ENCODE data around the gene MLH3. TPM values are rescaled to one million over a fixed set of nuclear protein-coding genes. Genes with fewer than 3 reads are reported as not detected.

Gene MLH3
- total RNA-seq, 1 donor from 2014 or later: 21.3 TPM

DNA sequence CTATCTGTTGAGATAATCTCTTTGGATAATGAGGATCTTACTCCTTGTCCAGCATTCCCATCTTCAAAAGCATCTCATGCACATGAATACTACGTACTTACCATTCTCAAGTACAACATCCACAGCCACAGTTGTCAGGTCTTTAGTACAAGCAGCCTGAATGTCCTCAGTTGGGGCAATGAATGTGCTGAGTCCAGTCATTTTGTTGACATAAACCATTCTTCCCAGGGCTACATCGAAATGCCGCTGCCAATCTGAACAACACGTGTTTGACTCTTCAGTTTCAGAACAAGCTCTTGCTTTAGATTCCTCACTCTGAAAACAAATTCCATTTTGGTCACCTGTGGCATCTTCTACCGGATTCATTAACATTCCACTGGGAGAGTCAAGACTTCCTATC lies 5.0 kb downstream of the MLH3 start:
- Mint-ChIP-seq H3K4me3 (ENCODE audit: unreplicated experiment) (no peak overlapping the region), H3K9me3 (ENCODE audit: low read depth) (no peaks in the 10 kb centered on the region), H3K36me3 (ENCODE audit: low read depth) (no peaks in the 10 kb centered on the region), H3K27ac (ENCODE audit: unreplicated experiment) (no peak overlapping the region), H3K27me3 (ENCODE audit: low read depth) (no peaks in the 10 kb centered on the region), H3K4me1 (ENCODE audit: low read depth) (peaks cover 37% of the 10 kb centered on the region)
- no peak for DNase-seq (ENCODE audit: low spot score)
- TF ChIP-seq, protein P1, sequence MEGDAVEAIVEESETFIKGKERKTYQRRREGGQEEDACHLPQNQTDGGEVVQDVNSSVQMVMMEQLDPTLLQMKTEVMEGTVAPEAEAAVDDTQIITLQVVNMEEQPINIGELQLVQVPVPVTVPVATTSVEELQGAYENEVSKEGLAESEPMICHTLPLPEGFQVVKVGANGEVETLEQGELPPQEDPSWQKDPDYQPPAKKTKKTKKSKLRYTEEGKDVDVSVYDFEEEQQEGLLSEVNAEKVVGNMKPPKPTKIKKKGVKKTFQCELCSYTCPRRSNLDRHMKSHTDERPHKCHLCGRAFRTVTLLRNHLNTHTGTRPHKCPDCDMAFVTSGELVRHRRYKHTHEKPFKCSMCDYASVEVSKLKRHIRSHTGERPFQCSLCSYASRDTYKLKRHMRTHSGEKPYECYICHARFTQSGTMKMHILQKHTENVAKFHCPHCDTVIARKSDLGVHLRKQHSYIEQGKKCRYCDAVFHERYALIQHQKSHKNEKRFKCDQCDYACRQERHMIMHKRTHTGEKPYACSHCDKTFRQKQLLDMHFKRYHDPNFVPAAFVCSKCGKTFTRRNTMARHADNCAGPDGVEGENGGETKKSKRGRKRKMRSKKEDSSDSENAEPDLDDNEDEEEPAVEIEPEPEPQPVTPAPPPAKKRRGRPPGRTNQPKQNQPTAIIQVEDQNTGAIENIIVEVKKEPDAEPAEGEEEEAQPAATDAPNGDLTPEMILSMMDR (IDR thresholded peaks at IDR 0.05): no peak

DNA sequence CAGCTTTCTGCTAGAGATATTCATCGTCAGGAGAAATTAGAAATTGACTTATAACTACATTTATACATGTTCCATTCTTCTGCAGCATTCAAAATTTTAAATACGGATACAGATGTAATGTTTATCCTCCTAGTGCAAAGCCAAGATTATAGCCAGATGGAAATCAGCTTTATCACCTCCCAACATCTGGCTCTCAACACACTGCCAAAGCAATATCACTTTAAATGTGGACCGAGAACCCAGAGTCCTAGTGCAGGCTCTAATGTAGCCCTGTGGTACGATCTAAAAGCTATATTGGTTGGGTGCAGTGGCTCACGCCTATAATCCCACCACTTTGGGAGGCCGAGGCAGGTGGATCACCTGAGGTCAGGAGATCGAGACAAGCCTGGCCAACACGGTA lies 6.5 kb downstream of the MLH3 start:
- TF ChIP-seq, protein P1 (IDR thresholded peaks at IDR 0.05): no peak
- Mint-ChIP-seq H3K27ac (ENCODE audit: unreplicated experiment) (no peak overlapping the region), H3K4me3 (ENCODE audit: unreplicated experiment) (no peak overlapping the region), H3K36me3 (ENCODE audit: low read depth) (peaks cover 2% of the 10 kb centered on the region), H3K27me3 (ENCODE audit: low read depth) (no peaks in the 10 kb centered on the region), H3K9me3 (ENCODE audit: low read depth) (no peaks in the 10 kb centered on the region), H3K4me1 (ENCODE audit: low read depth) (peaks cover 25% of the 10 kb centered on the region)
- no peak for DNase-seq (ENCODE audit: low spot score)

DNA sequence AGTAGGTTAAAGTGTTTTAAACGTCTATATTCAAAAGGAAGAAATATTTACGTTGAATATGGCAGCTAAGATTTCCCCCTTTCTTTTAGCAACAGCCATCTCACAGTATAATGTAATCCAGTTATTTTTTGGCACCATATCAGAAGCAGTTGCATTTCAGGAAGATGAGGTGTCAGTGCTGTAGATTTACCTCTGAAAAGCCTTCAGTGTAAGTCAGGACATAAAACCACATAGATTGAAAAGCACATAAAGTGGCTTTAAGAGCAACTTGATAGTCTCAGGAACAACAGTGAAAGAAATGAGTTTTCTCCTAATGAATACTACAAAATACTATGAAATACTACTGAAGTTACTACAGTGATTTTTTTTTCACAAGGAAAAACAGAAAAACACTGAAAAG lies 6.9 kb downstream of the MLH3 start:
- no peak for DNase-seq (ENCODE audit: low spot score)
- Mint-ChIP-seq H3K4me1 (ENCODE audit: low read depth) (peaks cover 24% of the 10 kb centered on the region), H3K4me3 (ENCODE audit: unreplicated experiment) (no peak overlapping the region), H3K27ac (ENCODE audit: unreplicated experiment) (no peak overlapping the region), H3K27me3 (ENCODE audit: low read depth) (no peaks in the 10 kb centered on the region), H3K36me3 (ENCODE audit: low read depth) (peaks cover 2% of the 10 kb centered on the region), H3K9me3 (ENCODE audit: low read depth) (no peaks in the 10 kb centered on the region)
- TF ChIP-seq, protein P1 (IDR thresholded peaks at IDR 0.05): no peak

DNA sequence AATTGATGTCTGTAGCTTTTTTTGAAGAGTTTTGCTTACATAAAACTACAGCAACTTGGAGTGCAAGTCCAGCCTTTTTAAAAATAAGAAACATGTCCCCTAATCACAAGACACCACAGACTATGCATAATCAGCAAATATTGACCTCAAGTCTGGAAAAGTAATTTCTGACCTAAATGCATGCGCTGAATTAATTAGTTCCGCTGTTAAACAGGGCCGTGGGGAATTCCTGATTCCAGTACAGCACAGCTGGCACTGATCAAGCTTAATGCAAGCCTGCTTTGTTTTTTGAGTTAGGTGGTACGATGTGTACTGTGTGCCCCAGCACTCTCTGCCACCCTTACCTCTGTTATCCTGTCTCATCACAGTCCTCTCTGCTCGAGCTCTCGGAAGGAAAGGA lies 9.2 kb downstream of the MLH3 start:
- DNase-seq (ENCODE audit: low spot score): no peak
- TF ChIP-seq, protein P1 (IDR thresholded peaks at IDR 0.05): no peak
- Mint-ChIP-seq H3K27me3 (ENCODE audit: low read depth) (no peaks in the 10 kb centered on the region), H3K4me1 (ENCODE audit: low read depth) (peaks cover 24% of the 10 kb centered on the region), H3K27ac (ENCODE audit: unreplicated experiment) (peak overlapping the region; percentile 8), H3K36me3 (ENCODE audit: low read depth) (peaks cover 6% of the 10 kb centered on the region), H3K4me3 (ENCODE audit: unreplicated experiment) (no peak overlapping the region), H3K9me3 (ENCODE audit: low read depth) (no peaks in the 10 kb centered on the region)

DNA sequence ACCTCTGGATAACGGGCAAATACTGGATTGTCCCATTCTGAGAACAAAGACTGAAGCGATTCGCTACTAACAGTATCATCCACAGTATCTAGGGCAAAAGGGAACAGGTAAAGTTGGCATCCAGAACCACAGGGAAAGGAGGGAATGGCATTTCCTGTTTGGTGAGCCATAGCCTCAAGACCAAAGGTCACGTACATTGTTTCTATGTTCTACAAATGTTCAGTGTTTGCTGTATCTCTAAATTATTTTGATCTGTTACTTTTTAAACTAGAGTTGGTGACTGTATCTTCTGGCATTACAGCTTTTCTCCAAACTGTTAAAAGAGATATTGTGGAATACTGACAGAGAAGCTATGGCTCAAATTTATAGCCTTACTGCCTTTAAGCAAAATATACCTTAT lies 9.7 kb downstream of the MLH3 start:
- DNase-seq (ENCODE audit: low spot score): no peak
- Mint-ChIP-seq H3K4me3 (ENCODE audit: unreplicated experiment) (no peak overlapping the region), H3K27me3 (ENCODE audit: low read depth) (no peaks in the 10 kb centered on the region), H3K27ac (ENCODE audit: unreplicated experiment) (no peak overlapping the region), H3K36me3 (ENCODE audit: low read depth) (peaks cover 8% of the 10 kb centered on the region), H3K4me1 (ENCODE audit: low read depth) (peaks cover 24% of the 10 kb centered on the region), H3K9me3 (ENCODE audit: low read depth) (no peaks in the 10 kb centered on the region)
- TF ChIP-seq, protein P1 (IDR thresholded peaks at IDR 0.05): no peak

Measured in chondrocyte (in vitro differentiated cells).